Dedifferentiated amniotic fluid mesenchymal stem cell (primary cell): ENCODE measurements around the gene CYP3A4.
"Not testable (repeated sequence)": the region's sequence is repeated elsewhere in the genome, so short reads cannot be mapped to it uniquely, and the experiment has no call there.

Source experiments
- DNase-seq: peaks from one replicate; pipeline ENCODE4 v3.0.0-alpha.2; 2016; ENCODE audit errors: extremely low spot score

Gene CYP3A4

GRCh38 chr7:99792967-99793366 lies 9.0 kb upstream of the CYP3A4 start:
- DNase-seq: no peak

DNA sequence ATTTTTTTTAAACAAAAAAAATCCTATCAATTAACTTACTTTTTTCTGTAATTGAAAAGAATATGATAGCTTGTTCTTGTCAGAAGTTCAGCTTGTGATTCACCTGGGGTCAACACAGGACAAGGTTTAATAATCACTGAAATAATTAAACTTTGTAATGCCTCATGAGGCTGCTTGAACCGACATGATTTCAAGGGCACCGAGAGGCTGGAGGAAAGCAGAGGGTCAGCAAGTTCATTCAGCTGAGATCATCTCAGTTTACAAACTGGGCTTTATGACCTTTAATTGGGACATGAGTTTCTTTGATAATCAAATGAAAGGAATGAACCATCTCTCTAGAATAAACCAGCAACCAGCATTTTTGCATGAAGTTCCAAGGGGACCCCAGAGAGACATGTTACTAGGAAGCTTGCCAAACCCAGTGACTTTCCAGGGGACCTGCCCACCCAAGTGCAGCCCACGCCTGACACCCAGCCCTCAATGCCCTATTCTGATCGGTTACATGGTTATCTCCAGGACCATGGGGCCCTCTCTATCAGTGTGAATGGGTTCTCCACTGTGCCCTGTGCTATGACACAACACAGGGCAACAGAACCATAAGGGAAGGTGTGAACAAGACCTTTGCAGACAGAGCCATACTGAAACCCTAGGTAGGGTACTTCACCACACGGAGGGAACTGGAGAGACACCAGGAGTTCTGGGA lies 7.8 kb upstream of the CYP3A4 start:
- no peak for DNase-seq

DNA sequence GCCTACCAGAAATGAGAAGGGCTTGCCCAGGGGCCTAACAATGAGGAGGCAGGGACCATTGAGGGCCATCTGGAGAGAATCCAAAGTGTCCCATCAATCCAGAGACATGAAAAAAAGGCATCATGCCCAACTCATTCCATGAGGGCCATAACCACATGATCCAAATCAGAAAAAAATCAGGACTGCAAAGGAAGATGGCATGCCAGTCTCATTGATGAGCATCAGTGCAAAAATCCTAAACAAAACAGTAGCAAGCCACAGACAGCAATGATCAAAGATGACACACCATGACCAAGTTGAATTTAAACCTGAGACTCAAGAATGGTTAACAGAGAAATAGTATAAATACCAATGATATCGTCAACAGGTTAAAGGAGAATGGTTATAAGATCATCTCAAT lies 7.0 kb upstream of the CYP3A4 start:
- DNase-seq: no peak

DNA sequence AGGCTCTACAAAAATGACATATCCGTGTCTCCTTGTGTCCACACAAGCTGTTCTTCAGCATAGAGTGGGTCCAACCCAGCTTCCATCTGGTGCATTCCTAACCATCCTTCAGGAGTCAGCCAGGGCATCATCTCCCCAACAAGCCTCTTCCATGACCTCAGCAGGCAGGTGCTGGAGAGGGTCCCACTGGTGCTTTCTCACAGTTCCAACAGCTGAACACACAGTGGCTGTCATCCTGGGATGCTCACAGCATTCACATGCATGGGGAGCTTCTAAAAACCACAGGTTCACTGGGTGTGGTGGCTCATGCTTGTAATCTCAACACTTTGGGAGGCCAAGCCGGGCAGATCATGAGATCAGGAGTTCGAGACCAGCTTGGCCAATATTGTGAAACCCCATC lies 6.4 kb upstream of the CYP3A4 start:
- DNase-seq: no peak

DNA sequence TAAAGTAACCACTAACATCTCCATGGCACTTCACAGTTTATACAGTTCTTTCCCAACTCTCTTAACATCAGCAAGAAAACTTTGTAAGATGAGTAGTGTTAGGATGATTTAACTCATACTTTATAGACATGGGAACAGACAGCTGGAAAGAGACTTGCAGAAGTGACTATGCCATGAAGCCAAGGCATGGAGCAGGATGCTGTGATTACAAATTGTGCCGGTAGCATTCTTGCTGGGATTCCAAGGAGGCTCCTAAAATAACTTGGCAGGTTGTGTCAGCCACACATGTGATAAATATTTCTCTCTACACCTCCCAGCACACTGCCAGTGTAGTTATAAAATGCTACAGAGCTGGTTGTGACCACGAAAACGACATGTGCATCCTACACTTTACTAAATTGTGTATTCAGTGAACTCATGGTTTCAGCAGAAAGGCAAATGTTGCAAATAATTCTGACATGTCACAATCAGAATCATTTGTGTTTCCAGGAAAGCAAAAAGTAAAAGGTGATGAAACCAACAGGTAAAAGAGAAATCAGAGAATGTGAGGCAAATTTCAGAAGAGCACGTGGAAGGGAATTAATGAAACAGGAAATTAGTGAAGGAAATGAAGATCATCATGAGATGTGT lies 5.6 kb upstream of the CYP3A4 start:
- DNase-seq: no peak

DNA sequence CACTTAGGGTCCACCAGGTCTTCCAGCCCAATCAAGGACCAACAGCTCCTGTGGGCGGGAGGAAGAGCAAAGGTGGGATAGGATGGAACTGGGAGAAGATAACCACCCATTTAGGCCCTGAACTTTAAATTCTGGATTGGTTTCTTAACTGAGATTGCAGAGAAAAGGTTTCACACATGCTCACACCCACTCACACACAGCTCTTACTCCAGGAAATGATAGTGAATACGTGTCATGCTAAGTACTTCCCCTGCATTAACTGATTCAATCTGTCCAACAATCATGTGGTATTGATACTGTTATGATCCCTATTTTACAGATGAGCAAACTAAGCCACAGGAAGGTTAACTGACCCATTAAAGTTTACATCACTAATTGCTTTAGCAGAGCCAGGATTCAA lies 4.6 kb upstream of the CYP3A4 start:
- no peak for DNase-seq

DNA sequence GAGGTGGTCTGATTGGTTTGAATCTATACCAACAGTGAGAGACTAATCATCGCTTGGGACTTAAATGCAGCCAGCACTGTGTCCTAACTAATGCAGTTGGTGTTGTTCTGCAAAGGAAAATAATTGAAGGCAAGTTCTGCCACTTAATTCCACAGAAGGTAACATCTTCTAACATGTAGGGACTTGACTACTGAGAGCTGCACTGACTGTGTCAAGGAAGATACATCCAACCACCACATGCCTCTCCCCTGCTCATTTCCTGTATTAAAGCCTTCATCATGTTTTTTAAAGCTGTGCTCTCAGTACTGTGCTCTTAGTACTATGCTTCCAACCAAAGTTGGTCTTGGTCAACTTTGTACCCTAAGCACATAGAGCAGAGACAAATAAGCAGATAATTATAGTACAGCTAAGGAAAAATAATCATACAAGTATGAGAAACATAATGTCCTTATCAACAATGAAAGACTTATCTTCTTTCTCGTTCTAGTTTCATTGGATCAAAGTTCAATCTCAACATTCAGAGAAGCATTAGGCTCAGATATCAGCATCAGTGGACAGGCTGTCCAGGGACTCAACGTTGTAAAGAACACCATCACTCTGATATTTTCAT lies 2.8 kb upstream of the CYP3A4 start:
- DNase-seq: no peak

DNA sequence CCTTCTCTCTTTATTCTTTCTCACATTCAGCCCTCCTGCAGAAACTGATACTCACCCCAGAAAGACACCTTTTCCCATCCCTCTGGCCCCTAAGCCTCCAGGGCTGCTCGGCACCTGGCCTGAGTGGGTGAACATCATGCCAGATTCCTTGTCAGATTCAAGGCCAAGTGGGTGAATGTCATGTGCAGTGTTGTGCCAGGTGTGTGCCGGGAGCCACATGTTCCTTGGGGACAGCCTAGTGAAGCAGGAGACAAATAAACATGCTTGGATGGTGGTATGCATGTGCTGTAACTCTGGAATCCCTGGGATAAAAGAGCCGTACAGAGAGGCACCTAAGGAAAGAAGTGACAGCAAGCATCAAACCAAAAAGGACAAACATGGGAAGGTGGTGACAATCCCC lies 1.7 kb upstream of the CYP3A4 start:
- not testable (repeated sequence) for DNase-seq

DNA sequence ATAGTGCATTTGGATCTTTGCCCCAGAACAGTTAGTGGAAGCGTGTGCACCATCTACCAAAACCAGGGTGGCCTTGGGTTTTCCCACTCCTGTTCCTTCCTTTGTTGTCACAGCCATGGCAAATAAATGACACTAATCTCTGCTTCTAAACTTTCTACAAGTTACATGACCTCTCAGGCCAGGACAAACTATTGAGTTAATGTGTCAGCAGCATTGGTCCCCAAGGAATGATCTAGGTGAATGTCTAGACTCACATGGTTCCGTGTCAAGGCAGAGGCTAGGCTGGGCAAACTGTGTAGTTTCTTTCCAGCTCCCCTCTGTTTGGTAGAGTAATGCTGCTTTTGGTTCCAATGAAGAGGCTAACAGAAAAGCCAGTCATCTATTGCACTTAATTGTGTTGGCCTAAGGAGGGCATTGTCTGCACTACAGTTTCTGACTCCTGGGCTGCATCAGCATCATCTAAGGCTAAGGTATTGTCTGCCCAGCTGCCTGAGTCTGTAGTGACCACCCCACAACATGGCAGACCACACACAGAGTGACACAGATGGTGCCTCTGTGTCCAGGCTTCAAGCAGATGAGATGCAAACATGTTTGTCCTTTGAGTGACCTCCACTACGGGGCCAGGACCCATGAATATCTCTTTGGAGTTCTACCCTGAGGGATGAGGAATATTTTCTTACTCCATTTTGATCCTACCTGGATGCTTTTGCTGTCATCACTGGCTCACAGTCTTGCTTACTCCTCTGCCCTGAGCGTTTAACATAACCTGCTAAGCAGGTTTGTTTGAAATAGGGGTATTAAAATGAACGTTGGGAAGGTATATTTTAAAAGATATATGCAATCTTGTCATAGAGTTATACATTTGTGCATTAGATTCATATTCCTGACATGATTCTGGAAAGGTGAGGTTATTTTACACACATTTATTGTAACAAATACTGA lies 1.7 kb downstream of the CYP3A4 start:
- no peak for DNase-seq

DNA sequence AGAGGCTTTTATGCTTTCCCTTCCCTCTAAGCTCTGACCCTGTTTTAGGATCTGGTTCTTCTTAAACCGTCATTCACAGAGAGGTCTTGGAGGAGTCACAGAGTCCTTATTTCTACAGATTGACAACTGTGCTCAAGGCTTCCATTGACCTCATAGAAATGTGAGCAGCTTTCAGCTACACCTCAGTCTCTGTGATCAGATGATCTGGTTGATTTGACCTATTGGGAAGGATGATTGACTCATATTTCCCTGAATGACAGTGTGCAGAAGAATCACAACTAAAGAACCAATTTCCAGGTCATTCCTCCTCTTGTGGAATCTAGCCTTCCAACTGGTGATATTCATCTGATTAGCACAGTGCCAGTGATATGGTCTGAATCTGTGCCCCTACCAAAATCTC lies 3.4 kb downstream of the CYP3A4 start:
- no peak for DNase-seq

DNA sequence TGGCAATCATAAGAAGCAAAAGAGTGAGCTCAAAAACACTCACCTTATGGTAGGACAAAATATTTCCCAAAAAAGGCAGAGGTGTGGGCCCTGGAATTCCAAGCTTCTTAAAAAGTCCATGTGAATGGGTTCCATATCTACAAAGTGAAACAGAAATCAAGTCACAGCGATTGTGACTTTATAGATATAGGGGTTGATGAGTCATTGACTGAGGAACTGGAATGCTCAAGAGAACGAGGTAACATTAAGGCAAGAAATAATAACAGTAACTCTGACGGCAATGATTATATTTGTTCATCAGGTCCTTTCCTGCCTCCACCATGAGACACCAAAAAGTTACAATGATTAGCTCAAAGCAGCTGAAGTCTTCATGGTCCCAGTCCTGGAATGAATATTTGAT lies 4.0 kb downstream of the CYP3A4 start:
- DNase-seq: no peak

GRCh38 chr7:99778880-99779279 lies 5.1 kb downstream of the CYP3A4 start:
- DNase-seq: no peak

DNA sequence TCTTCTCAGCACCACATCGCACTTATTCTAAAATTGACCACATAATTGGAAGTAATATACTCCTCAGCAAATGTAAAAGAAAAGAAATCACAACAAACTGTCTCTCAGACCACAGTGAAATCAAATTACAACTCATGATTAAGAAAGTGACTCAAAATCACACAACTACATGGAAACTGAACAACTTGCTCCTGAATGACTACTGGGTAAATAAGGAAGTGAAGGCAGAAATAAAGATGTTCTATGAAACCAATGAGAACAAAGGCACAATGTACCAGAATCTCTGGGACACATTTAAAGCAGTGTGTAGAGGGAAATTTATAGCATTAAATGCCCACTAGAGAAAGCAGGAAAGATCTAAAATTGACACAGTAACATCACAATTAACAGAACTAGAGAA lies 10.6 kb downstream of the CYP3A4 start:
- DNase-seq: not testable (repeated sequence)

DNA sequence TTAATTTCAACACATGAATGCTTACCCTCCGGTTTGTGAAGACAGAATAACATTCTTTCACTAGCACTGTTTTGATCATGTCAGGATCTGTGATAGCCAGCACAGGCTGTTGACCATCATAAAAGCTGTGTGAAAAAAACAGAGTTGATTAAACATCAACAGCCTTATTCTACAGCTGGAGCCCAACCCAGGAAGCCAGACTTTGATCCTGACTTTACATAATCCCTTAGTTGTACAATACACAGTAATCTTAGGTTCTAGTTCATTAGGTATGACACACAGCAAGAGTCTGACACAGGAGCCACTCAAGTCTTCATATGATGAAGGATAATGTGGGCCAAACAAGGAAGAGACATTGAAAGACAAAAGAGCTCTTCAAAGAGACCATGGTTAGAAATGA lies 11.4 kb downstream of the CYP3A4 start:
- no peak for DNase-seq

DNA sequence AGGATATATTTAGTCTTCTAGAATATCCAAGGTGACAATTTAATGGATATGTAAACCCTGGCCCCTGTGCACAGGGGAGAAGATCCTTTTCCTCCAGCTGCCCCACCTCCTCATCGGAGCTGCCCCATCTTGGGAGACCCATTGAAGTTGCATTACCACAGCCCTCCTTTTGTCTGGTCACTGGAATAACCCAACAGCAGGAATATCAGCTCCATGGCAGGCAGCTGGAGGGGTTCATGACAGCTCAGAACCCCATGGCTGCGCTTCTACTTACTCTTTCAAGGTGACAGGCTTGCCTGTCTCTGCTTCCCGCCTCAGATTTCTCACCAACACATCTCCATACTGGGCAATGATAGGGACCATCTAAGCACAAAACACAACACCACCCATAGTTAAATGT lies 14.5 kb downstream of the CYP3A4 start:
- not testable (repeated sequence) for DNase-seq

DNA sequence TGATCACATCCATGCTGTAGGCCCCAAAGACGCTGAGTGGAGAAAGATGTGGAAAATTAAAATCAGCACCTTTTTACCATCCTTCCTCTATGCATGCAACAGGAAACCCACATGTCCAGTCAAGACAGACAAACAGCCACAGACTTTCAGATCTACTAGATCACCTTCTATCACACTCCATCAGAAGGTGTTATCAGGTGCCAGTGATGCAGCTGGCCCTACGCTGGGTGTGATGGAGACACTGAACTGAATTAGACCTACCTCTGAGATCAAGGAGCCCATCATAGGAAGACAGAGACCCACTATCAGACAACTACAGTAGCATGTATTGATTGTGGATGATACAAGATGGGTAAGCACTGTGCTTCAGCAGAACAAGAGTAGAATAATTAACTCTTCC lies 15.5 kb downstream of the CYP3A4 start:
- no peak for DNase-seq

DNA sequence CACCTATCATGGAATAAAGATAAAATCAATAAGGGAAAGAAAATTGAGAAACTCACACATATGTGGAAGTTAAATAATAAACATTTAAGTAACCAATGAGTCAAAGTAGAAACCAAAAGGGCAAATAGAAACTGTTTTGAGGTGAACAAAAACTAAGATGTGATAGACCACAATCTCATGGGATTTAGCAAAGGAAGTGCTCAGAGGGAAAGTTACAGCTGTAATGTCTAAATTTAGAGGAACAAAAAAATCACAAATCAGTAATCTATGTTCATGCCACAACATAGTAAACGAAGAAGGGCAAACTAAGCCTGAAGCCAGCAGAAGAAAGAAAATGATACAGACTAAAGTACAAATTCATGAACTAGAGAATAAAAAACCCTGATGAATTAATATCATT lies 16.3 kb downstream of the CYP3A4 start:
- DNase-seq: no peak

DNA sequence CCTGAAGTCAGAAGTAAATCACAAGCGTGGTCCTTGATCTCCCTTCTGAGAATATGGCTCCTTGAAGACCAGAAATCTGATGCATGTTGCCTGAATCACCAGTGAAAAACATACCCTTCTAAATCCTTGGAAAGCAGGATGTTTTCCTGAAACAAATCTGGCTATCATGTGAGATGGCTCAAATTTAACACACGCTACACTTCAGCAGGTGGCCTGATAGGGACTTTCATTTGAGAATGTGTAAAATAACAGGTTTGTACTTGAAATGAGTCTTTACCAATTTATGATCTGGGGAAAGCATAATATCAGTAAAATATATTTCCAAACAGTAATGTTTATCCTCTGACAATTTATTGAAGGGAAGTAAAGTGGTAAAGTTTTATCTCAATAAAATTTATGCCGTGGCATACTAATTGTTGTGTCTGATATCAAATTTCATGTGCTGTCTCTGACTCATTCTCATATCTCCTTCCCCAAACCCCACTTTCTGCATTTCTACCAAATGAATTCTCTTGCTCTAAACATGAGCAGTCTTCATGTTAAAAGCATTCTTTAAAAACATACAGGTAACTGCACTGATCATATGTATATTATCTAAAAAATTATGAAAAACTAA lies 17.4 kb downstream of the CYP3A4 start:
- no peak for DNase-seq

- DNase-seq: no peak
These were observed 19.5 kb downstream of the CYP3A4 start for GRCh38 chr7:99764478-99764877.

- DNase-seq: no peak
These were observed 21.2 kb downstream of the CYP3A4 start for GRCh38 chr7:99762680-99763327.

GRCh38 chr7:99755085-99755484 lies 28.9 kb downstream of the CYP3A4 start:
- DNase-seq: no peak
